A549 (cell line): Measurements from ENCODE around the gene PODNL1.

ENCODE experiments used
- EHF ChIP-seq: fragments of 250-450 bp; sonication (Bioruptor Pico); IDR thresholded peaks from 2 replicates; pipeline ENCODE4 v1.5.0; 2020; ENCODE audit warnings: mild to moderate bottlenecking
- EHMT2 ChIP-seq: fragments of 200-600 bp; sonication (generic); IDR thresholded peaks from 2 replicates; pipeline ENCODE4 v1.6.1; 2016; ENCODE audit warnings: antibody characterized with exemption, low read depth, mild to moderate bottlenecking, moderate library complexity
- EP300 ChIP-seq, 2 experiments: fragments of >200 bp; sonication (Bioruptor Twin); formaldehyde crosslinking; IDR thresholded peaks; 2 replicates in 1 of 2; 3 replicates in 1 of 2; pipeline ENCODE4 v1.6.1; 2016 to 2017
- FOXS1 ChIP-seq: fragments of 250-450 bp; sonication (Bioruptor Pico); IDR thresholded peaks from 2 replicates; pipeline ENCODE4 v1.5.0; 2020; ENCODE audit warnings: mild to moderate bottlenecking, moderate library complexity
- HOXA7 ChIP-seq: fragments of 250-450 bp; sonication (Bioruptor Pico); IDR thresholded peaks from 2 replicates; pipeline ENCODE4 v1.5.0; 2020; ENCODE audit warnings: mild to moderate bottlenecking, moderate library complexity
- POLR2A ChIP-seq: IDR thresholded peaks from 2 replicates; pipeline ENCODE4 v1.6.1; 2012; ENCODE audit warnings: mild to moderate bottlenecking, low read length
- RARB ChIP-seq: fragments of 250-450 bp; sonication (Bioruptor Pico); IDR thresholded peaks from 2 replicates; pipeline ENCODE4 v1.8.0; 2021; ENCODE audit warnings: mild to moderate bottlenecking, moderate library complexity
- RFX5 ChIP-seq: fragments of 450-650 bp; IDR thresholded peaks from 2 replicates; pipeline ENCODE4 v1.7.1; 2014; ENCODE audit warnings: antibody characterized with exemption, mild to moderate bottlenecking, moderate library complexity
- RNF2 ChIP-seq: fragments of 200-600 bp; sonication (generic); IDR thresholded peaks from 2 replicates; pipeline ENCODE4 v1.6.1; 2016; ENCODE audit warnings: low read depth, mild to moderate bottlenecking, antibody characterized with exemption, moderate library complexity, borderline replicate concordance
- SREBF2 ChIP-seq: fragments of 450-650 bp; IDR thresholded peaks from 2 replicates; pipeline ENCODE4 v1.6.1; 2014; ENCODE audit warnings: mild to moderate bottlenecking, moderate library complexity
- TF ChIP-seq, protein P1 (sequence below): fragments of >200 bp; sonication (Bioruptor Twin); formaldehyde crosslinking; IDR thresholded peaks from 3 replicates; pipeline ENCODE4 v1.5.1; 2016
- TF ChIP-seq, protein P2 (sequence below): fragments of 200-600 bp; sonication (generic); IDR thresholded peaks from 2 replicates; pipeline ENCODE4 v1.6.1; 2016; ENCODE audit warnings: antibody characterized with exemption, mild to moderate bottlenecking, moderate library complexity
- TF ChIP-seq, protein P3 (sequence below): fragments of 250-450 bp; sonication (Bioruptor Pico); IDR thresholded peaks from 2 replicates; pipeline ENCODE4 v1.5.0; 2020; ENCODE audit warnings: low read depth, mild to moderate bottlenecking, moderate library complexity
- TF ChIP-seq, protein P4 (sequence below): fragments of >200 bp; sonication (Bioruptor Twin); formaldehyde crosslinking; IDR thresholded peaks from 2 replicates; pipeline ENCODE4 v1.6.1; 2016

- TF ChIP-seq, protein P1, sequence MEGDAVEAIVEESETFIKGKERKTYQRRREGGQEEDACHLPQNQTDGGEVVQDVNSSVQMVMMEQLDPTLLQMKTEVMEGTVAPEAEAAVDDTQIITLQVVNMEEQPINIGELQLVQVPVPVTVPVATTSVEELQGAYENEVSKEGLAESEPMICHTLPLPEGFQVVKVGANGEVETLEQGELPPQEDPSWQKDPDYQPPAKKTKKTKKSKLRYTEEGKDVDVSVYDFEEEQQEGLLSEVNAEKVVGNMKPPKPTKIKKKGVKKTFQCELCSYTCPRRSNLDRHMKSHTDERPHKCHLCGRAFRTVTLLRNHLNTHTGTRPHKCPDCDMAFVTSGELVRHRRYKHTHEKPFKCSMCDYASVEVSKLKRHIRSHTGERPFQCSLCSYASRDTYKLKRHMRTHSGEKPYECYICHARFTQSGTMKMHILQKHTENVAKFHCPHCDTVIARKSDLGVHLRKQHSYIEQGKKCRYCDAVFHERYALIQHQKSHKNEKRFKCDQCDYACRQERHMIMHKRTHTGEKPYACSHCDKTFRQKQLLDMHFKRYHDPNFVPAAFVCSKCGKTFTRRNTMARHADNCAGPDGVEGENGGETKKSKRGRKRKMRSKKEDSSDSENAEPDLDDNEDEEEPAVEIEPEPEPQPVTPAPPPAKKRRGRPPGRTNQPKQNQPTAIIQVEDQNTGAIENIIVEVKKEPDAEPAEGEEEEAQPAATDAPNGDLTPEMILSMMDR: no peak
- TF ChIP-seq, protein P2, sequence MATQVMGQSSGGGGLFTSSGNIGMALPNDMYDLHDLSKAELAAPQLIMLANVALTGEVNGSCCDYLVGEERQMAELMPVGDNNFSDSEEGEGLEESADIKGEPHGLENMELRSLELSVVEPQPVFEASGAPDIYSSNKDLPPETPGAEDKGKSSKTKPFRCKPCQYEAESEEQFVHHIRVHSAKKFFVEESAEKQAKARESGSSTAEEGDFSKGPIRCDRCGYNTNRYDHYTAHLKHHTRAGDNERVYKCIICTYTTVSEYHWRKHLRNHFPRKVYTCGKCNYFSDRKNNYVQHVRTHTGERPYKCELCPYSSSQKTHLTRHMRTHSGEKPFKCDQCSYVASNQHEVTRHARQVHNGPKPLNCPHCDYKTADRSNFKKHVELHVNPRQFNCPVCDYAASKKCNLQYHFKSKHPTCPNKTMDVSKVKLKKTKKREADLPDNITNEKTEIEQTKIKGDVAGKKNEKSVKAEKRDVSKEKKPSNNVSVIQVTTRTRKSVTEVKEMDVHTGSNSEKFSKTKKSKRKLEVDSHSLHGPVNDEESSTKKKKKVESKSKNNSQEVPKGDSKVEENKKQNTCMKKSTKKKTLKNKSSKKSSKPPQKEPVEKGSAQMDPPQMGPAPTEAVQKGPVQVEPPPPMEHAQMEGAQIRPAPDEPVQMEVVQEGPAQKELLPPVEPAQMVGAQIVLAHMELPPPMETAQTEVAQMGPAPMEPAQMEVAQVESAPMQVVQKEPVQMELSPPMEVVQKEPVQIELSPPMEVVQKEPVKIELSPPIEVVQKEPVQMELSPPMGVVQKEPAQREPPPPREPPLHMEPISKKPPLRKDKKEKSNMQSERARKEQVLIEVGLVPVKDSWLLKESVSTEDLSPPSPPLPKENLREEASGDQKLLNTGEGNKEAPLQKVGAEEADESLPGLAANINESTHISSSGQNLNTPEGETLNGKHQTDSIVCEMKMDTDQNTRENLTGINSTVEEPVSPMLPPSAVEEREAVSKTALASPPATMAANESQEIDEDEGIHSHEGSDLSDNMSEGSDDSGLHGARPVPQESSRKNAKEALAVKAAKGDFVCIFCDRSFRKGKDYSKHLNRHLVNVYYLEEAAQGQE: no peak
- TF ChIP-seq, protein P3, sequence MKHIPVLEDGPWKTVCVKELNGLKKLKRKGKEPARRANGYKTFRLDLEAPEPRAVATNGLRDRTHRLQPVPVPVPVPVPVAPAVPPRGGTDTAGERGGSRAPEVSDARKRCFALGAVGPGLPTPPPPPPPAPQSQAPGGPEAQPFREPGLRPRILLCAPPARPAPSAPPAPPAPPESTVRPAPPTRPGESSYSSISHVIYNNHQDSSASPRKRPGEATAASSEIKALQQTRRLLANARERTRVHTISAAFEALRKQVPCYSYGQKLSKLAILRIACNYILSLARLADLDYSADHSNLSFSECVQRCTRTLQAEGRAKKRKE (CRISPR knock-in tag): no peak
- TF ChIP-seq RNF2 (no peak), EHF (CRISPR knock-in tag) (no peak), HOXA7 (CRISPR knock-in tag) (no peak), EP300 (IDR thresholded peaks at IDR 0.05) (no peak), POLR2A (no peak), RARB (no peak), SREBF2 (no peak), FOXS1 (CRISPR knock-in tag) (no peak), RFX5 (no peak), EHMT2 (no peak)
- TF ChIP-seq, protein P4, sequence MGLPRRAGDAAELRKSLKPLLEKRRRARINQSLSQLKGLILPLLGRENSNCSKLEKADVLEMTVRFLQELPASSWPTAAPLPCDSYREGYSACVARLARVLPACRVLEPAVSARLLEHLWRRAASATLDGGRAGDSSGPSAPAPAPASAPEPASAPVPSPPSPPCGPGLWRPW: no peak
These were observed 47.6 kb upstream of the PODNL1 start for GRCh38 chr19:13985771-13986347.
